ENCODE measurements around the gene FLT3.

- TF ChIP-seq, protein P1, sequence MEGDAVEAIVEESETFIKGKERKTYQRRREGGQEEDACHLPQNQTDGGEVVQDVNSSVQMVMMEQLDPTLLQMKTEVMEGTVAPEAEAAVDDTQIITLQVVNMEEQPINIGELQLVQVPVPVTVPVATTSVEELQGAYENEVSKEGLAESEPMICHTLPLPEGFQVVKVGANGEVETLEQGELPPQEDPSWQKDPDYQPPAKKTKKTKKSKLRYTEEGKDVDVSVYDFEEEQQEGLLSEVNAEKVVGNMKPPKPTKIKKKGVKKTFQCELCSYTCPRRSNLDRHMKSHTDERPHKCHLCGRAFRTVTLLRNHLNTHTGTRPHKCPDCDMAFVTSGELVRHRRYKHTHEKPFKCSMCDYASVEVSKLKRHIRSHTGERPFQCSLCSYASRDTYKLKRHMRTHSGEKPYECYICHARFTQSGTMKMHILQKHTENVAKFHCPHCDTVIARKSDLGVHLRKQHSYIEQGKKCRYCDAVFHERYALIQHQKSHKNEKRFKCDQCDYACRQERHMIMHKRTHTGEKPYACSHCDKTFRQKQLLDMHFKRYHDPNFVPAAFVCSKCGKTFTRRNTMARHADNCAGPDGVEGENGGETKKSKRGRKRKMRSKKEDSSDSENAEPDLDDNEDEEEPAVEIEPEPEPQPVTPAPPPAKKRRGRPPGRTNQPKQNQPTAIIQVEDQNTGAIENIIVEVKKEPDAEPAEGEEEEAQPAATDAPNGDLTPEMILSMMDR (IDR thresholded peaks at IDR 0.05; ENCODE audit: low read depth, low read length), result no peak
- TF ChIP-seq EZH2phosphoT487 (IDR thresholded peaks at IDR 0.05; ENCODE audit: low read depth), result no peak
Measured at GRCh38 chr13:27962128-27962841, 138.1 kb downstream of the FLT3 start.

Measured in OCI-LY3 (cell line).